ENCODE data around the gene YARS1.

DNA sequence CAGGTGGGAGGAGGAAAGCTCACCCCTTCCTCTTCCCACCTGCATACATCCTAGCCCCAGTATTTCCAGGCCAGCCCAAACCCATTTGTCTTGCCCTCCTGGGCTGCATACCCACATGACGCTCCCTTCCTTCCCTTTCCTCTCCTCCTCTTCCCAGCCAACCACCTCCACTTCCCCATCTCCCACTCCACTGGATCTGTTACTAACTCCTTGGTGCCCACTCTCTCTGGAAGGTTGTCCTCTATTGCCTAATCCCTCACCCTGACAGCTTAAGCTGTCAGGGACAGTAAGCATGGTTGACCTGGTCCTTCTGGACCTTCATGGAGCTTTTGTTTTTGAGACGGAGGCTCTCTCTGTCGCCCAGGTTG, 91.6 kb downstream of the YARS1 start:
- TF ChIP-seq, protein P1, sequence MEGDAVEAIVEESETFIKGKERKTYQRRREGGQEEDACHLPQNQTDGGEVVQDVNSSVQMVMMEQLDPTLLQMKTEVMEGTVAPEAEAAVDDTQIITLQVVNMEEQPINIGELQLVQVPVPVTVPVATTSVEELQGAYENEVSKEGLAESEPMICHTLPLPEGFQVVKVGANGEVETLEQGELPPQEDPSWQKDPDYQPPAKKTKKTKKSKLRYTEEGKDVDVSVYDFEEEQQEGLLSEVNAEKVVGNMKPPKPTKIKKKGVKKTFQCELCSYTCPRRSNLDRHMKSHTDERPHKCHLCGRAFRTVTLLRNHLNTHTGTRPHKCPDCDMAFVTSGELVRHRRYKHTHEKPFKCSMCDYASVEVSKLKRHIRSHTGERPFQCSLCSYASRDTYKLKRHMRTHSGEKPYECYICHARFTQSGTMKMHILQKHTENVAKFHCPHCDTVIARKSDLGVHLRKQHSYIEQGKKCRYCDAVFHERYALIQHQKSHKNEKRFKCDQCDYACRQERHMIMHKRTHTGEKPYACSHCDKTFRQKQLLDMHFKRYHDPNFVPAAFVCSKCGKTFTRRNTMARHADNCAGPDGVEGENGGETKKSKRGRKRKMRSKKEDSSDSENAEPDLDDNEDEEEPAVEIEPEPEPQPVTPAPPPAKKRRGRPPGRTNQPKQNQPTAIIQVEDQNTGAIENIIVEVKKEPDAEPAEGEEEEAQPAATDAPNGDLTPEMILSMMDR (IDR thresholded peaks at IDR 0.05) = no peak
- TF ChIP-seq EP300 (IDR thresholded peaks at IDR 0.05) (no peak), POLR2A (IDR thresholded peaks at IDR 0.05) (no peak)
